ENCODE data around the gene SVIL. TPM values are rescaled to one million over a fixed set of nuclear protein-coding genes. Genes with fewer than 3 reads are reported as not detected.
"Not testable (repeated sequence)": the region's sequence is repeated elsewhere in the genome, so short reads cannot be mapped to it uniquely, and the experiment has no call there.

The SVIL gene
- total RNA-seq, 1 experiment from 2014 or later: 166 TPM

- peak; percentile 58 to 62 for DNase-seq
- peak overlapping the region; percentile 99 for H3K27ac ChIP-seq
- H3K4me2 ChIP-seq: peak overlapping the region; percentile 77
- peak overlapping the region; percentile 35; the same call in 1 of the 2 replicates for H3K4me3 ChIP-seq
- H3K4me1 ChIP-seq (replicated peaks; ENCODE audit: insufficient read depth): peaks cover 64% of the 10 kb centered on the region
- POLR2A ChIA-PET (ENCODE audit: unreplicated experiment); intact Hi-C loops (cut with micrococcal nuclease; ENCODE audit: unreplicated experiment); H3K9me3 ChIP-seq (ENCODE audit: insufficient read depth, low read depth); H2AFZ ChIP-seq; H3K9me2 ChIP-seq (ENCODE audit: insufficient read depth); H3K36me3 ChIP-seq (ENCODE audit: low read depth); H4K20me1 ChIP-seq (ENCODE audit: insufficient read depth); H3K27me3 ChIP-seq (ENCODE audit: insufficient read depth, low read depth); CTCF ChIA-PET: not testable (repeated sequence)
- H3K79me2 ChIP-seq (ENCODE audit: low read depth): peaks cover 55% of the 10 kb centered on the region
- TSS peak; percentile 30 for BruUV-seq (replicated peaks)
- H3F3A ChIP-seq (ENCODE audit: insufficient read depth, low read depth): peaks cover 56% of the 10 kb centered on the region
Measured at GRCh38 chr10:29587102-29587749, 47.5 kb downstream of the SVIL start.

DNA sequence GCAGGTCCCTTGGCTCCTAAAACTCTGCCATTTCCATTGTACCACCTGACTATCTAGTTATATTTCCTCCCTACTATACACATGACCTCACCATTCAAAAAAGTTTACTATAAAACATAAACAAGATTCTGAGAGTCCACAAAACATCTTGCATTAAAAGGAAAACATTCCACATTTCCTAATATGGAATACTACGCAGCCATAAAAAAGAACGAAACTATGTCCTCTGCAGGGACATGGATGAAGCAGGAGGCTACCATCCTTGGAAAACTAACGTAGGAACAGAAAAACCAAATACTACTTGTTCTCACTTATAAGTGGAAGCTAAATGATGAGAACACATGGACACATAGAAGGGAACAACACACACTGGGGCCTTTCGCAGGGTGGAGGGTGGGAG is 48.3 kb downstream of the SVIL start:
- DNase-seq: no peak
- Histone ChIP-seq H3K4me3 (peak overlapping the region; percentile 35; the same call in 1 of the 2 replicates), H2AFZ (no peak overlapping the region), H4K20me1 (ENCODE audit: insufficient read depth) (no peaks in the 10 kb centered on the region), H3K79me2 (ENCODE audit: low read depth) (peaks cover 62% of the 10 kb centered on the region), H3K9me3 (ENCODE audit: insufficient read depth, low read depth) (no peaks in the 10 kb centered on the region), H3K4me1 (replicated peaks; ENCODE audit: insufficient read depth) (peaks cover 62% of the 10 kb centered on the region), H3K36me3 (ENCODE audit: low read depth) (no peaks in the 10 kb centered on the region), H3F3A (ENCODE audit: insufficient read depth, low read depth) (peaks cover 50% of the 10 kb centered on the region), H3K9me2 (ENCODE audit: insufficient read depth) (no peaks in the 10 kb centered on the region), H3K4me2 (peak overlapping the region; percentile 77), H3K27ac (peak overlapping the region; percentile 99), H3K27me3 (ENCODE audit: insufficient read depth, low read depth) (no peaks in the 10 kb centered on the region)
- CTCF ChIA-PET: no interaction called here
- BruUV-seq (replicated peaks): no TSS peak
- POLR2A ChIA-PET (ENCODE audit: unreplicated experiment): no interaction called here
- no peak for TF ChIP-seq EZH2 (IDR thresholded peaks at IDR 0.05; ENCODE audit: low read depth)
- TF ChIP-seq, protein P1, sequence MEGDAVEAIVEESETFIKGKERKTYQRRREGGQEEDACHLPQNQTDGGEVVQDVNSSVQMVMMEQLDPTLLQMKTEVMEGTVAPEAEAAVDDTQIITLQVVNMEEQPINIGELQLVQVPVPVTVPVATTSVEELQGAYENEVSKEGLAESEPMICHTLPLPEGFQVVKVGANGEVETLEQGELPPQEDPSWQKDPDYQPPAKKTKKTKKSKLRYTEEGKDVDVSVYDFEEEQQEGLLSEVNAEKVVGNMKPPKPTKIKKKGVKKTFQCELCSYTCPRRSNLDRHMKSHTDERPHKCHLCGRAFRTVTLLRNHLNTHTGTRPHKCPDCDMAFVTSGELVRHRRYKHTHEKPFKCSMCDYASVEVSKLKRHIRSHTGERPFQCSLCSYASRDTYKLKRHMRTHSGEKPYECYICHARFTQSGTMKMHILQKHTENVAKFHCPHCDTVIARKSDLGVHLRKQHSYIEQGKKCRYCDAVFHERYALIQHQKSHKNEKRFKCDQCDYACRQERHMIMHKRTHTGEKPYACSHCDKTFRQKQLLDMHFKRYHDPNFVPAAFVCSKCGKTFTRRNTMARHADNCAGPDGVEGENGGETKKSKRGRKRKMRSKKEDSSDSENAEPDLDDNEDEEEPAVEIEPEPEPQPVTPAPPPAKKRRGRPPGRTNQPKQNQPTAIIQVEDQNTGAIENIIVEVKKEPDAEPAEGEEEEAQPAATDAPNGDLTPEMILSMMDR (conservative IDR thresholded peaks at IDR 0.05): no peak
- intact Hi-C loops (cut with micrococcal nuclease; ENCODE audit: unreplicated experiment): no loop called here

DNA sequence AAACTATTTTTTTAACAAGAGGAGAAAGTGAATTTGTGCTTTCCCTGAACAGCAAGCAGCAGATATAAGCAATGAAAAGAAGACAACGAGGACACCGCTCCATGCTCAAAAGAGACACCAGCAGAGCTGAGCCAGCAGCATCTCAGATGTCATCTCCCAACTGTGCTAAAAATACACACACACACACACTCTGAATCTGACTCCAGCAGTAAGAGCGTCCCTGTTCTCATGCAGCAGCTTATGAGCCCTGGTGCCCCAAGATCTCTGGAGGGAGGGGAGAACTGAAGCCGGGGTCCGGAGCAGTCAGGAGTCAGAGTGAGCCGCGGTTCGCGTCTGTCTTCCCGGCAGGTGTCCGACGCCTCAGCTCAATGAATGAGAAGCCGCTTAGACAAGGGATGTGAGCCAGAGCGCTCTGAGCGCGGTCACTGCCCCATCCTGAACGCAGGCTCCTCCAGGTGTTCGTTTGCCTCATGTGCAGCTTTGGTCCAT is 49.2 kb downstream of the SVIL start:
- H3K36me3 ChIP-seq (ENCODE audit: low read depth): no peaks in the 10 kb centered on the region
- no peaks in the 10 kb centered on the region for H3K27me3 ChIP-seq (ENCODE audit: insufficient read depth, low read depth)
- H2AFZ ChIP-seq: no peak overlapping the region
- POLR2A ChIA-PET (ENCODE audit: unreplicated experiment): interaction anchor here (0.6 kb wide), 1 partner anchor 71 kb away, joined by 5 read pairs; no protein-coding TSS in a partner anchor
- BruUV-seq (replicated peaks): no TSS peak
- CTCF ChIA-PET: interaction anchor here (0.7 kb wide), 1 partner anchor 89 kb away, joined by 5 read pairs; no protein-coding TSS in a partner anchor
- DNase-seq: no peak
- H3K9me2 ChIP-seq (ENCODE audit: insufficient read depth): no peaks in the 10 kb centered on the region
- no peak for TF ChIP-seq EZH2 (IDR thresholded peaks at IDR 0.05; ENCODE audit: low read depth)
- TF ChIP-seq, protein P1 (conservative IDR thresholded peaks at IDR 0.05): no peak
- no peaks in the 10 kb centered on the region for H3K9me3 ChIP-seq (ENCODE audit: insufficient read depth, low read depth)
- no peak overlapping the region for H3K4me3 ChIP-seq
- H3K4me1 ChIP-seq (replicated peaks; ENCODE audit: insufficient read depth): peaks cover 53% of the 10 kb centered on the region
- intact Hi-C loops (cut with micrococcal nuclease; ENCODE audit: unreplicated experiment): no loop called here
- H3K27ac ChIP-seq: 0 out of 2 replicates have a peak overlapping the region, but pooled peaks have one; percentile 4
- no peaks in the 10 kb centered on the region for H4K20me1 ChIP-seq (ENCODE audit: insufficient read depth)
- H3K4me2 ChIP-seq: no peak overlapping the region
- H3F3A ChIP-seq (ENCODE audit: insufficient read depth, low read depth): peaks cover 41% of the 10 kb centered on the region
- H3K79me2 ChIP-seq (ENCODE audit: low read depth): peaks cover 70% of the 10 kb centered on the region
